Psoas muscle (tissue), 8 donors: ENCODE data around the gene SBF2. TPM values are rescaled to one million over a fixed set of nuclear protein-coding genes. Genes with fewer than 3 reads are reported as not detected.
"Not testable (repeated sequence)": the region's sequence is repeated elsewhere in the genome, so short reads cannot be mapped to it uniquely, and the experiment has no call there.

Experiments
- ATAC-seq, 4 donors: fragments of 200-7000 bp; cut with Tn5 transposase; one replicate each; pipeline ENCODE4 v1.9.1; 2020; ENCODE audit warnings: moderate library complexity in 3 of 4, mild to moderate bottlenecking in 2 of 4
- DNase-seq, 2 donors: peaks; one replicate each; pipeline ENCODE4 v3.0.0-alpha.2; 2020
- H3K27ac ChIP-seq: fragments of 200-600 bp; one replicate; pipeline ENCODE4 v1.8.0; 2022
- H3K27me3 ChIP-seq, 3 donors: fragments of 200-600 bp in 1 of 3; one replicate each; pipeline versions ENCODE4 v1.6.1 to v1.8.0; 2013 to 2022; ENCODE audit warnings: low read length in 2 of 3, mild to moderate bottlenecking in 2 of 3, moderate library complexity in 1 of 3; ENCODE audit not compliant: insufficient read depth in 3 of 3
- H3K36me3 ChIP-seq, 2 donors: fragments of 200-600 bp in 1 of 2; one replicate each; pipeline versions ENCODE4 v1.6.1 to v1.8.0; 2013 to 2022; ENCODE audit warnings: low read depth in 1 of 2, mild to moderate bottlenecking in 1 of 2, moderate library complexity in 1 of 2; ENCODE audit not compliant: insufficient read depth in 1 of 2
- H3K4me1 ChIP-seq: fragments of 200-600 bp; one replicate; pipeline ENCODE4 v1.8.0; 2022
- H3K4me3 ChIP-seq: fragments of 200-600 bp; one replicate; pipeline ENCODE4 v1.8.0; 2022; ENCODE audit warnings: mild to moderate bottlenecking
- H3K9me3 ChIP-seq: fragments of 200-600 bp; one replicate; pipeline ENCODE4 v1.8.0; 2022
- CTCF ChIP-seq: fragments of 200-600 bp; IDR thresholded peaks from one replicate; pipeline ENCODE4 v1.8.0; 2022; ENCODE audit warnings: antibody characterized with exemption
- WGBS, 3 donors: extraction: QIAGEN DNeasy Blood & Tissue Kit; methylation state at CpG; one replicate each; pipeline versions ENCODE4 v1.1.6 to v1.1.7; 2013; 5-methylcytosine and 5-hydroxymethylcytosine counted together
- intact Hi-C, 2 donors: fragments of 100-400 bp; cut with DNase I; formaldehyde crosslinking; loops; one replicate each; pipeline versions ENCODE4 v1.11.0 to v1.14.2; 2022
- polyA plus RNA-seq, 3 donors: library from polyadenylated mRNA; stranded (reverse); fragments of 200-250 nt; gene quantifications; one replicate each; pipeline ENCODE4 v1.2.3, GENCODE V29; 2013
- total RNA-seq, 4 donors: library from RNA; stranded (reverse); fragmentation: NEBNext Ultra II Directional in 2 of 4; extraction: Animal tissue kit (Norgen Biotek cat#: 25700) in 2 of 4; gene quantifications; one replicate each; pipeline versions ENCODE4 v1.2.1 to v1.2.4, GENCODE V29; 2021 to 2023
- donor health status: healthy with polysubstance abuse.
- donor health status: DM: no; HTN: no; CAD: no; lungs with moderate emphysema.
- donor health status: Bipolar disorder and iron deficiency.
- donor health status: healthy.
- donor health status: DM: yes; HTN: yes; CAD: no.
- donor health status: DM: no; HTN: no; CAD: no.
- donor health status: DM: no; HTN: no; CAD: no.
- donor health status: DM: yes; HTN: yes; CAD: no.

SBF2 gene
- total and polyA plus RNA-seq, 7 donors: 3.3 to 12.6 (median 10.6) TPM

- H3K36me3 ChIP-seq: no peaks in the 10 kb centered on the region
- no peaks in the 10 kb centered on the region for H3K9me3 ChIP-seq
- no peak for DNase-seq
- no peak for ATAC-seq
- H3K27ac ChIP-seq: no peak overlapping the region
- H3K4me3 ChIP-seq: no peak overlapping the region
- WGBS, 3 donors: 75 to 96% (median 89%) methylated on average over 2 of the region's 2 CpGs
- H3K4me1 ChIP-seq: no peaks in the 10 kb centered on the region
- intact Hi-C loops: no loop called here
- no peak for TF ChIP-seq CTCF
- H3K27me3 ChIP-seq: no peaks in the 10 kb centered on the region
Measured at GRCh38 chr11:10247011-10247410, 47.0 kb downstream of the SBF2 start.

- H3K4me1 ChIP-seq: no peaks in the 10 kb centered on the region
- no peak overlapping the region for H3K4me3 ChIP-seq
- H3K27ac ChIP-seq: no peak overlapping the region
- no peak for DNase-seq
- WGBS, 3 donors: 87 to 92% (median 91%) methylated on average over 2 of the region's 2 CpGs
- H3K9me3 ChIP-seq: no peaks in the 10 kb centered on the region
- no peaks in the 10 kb centered on the region for H3K27me3 ChIP-seq
- TF ChIP-seq CTCF: no peak
- no peaks in the 10 kb centered on the region for H3K36me3 ChIP-seq
- no peak for ATAC-seq
- intact Hi-C loops: no loop called here
Measured at GRCh38 chr11:10243896-10244575, 50.0 kb downstream of the SBF2 start.

DNA sequence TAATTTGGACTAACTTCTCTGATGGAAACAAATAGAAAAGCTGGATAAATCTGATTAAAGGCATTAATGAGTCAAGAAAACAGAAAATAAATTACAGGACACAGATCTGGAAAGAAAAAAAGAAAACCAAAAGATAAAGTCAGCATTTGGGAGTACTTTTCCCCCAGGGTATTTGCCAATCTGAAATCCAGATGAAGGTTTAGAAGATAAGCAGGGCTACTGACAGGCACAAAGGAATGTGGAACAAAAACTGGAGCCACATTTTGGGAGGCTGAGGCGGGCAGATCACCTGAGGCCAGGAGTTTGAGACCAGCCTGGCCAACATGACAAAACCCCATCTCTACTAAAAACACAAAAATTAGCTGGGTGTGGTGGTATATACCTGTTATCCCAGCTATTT is 57.2 kb downstream of the SBF2 start:
- Histone ChIP-seq H3K36me3 (no peaks in the 10 kb centered on the region), H3K27ac (no peak overlapping the region), H3K27me3 (no peaks in the 10 kb centered on the region), H3K4me3 (no peak overlapping the region), H3K9me3 (no peaks in the 10 kb centered on the region), H3K4me1 (no peaks in the 10 kb centered on the region)
- intact Hi-C loops: no loop called here
- DNase-seq (no peak), ATAC-seq (no peak)
- 94 to 100% (median 100%) methylated on average over 1 of the region's 1 CpG for WGBS, 3 donors
- no peak for TF ChIP-seq CTCF

DNA sequence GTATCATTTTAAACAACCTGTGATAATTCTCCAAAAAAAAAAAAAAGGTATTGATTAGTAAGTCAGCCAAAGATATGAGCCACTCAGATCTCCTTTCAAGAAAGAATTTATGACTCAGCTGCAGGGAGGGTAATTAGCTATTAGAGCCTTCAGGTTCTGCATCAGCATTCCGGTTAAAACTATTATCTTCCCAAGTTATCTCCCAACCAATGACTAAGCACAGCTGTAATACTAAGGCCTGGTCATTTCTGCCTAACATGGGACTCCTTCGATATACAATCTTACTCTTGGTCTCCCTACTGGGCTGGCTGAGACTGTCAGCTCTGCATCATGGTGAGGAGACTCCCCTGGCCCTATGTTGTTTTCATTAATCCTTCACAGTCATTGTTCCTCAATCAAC is 60.4 kb downstream of the SBF2 start:
- Histone ChIP-seq H3K4me3 (no peak overlapping the region), H3K9me3 (no peaks in the 10 kb centered on the region), H3K4me1 (no peaks in the 10 kb centered on the region), H3K27ac (no peak overlapping the region), H3K36me3 (no peaks in the 10 kb centered on the region), H3K27me3 (no peaks in the 10 kb centered on the region)
- intact Hi-C loops: no loop called here
- no peak for ATAC-seq
- WGBS, 3 donors: 86 to 100% (median 93%) methylated on average over 2 of the region's 2 CpGs
- DNase-seq: no peak
- TF ChIP-seq CTCF: no peak

DNA sequence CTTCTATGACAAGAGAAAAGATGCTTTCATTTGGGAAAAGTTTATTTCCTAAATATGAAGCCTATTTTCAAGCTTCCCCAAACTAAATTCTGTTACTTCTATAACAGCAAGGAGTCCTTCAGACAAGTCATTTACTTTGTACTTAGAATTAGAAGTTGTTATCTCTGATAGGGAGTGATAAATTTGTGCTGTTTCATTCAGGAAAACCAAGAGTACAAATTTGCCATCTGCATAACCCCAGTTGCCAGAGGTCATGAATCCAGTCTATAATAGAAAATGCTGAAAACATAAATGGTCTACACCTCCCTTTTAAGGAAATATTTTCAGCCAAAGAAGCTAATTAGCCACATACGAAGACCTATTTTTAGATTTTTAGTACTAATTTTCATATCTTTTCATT is 61.3 kb downstream of the SBF2 start:
- intact Hi-C loops: no loop called here
- Histone ChIP-seq H3K27ac (no peak overlapping the region), H3K4me1 (no peaks in the 10 kb centered on the region), H3K27me3 (no peaks in the 10 kb centered on the region), H3K36me3 (no peaks in the 10 kb centered on the region), H3K4me3 (no peak overlapping the region), H3K9me3 (no peaks in the 10 kb centered on the region)
- 95 to 100% (median 98%) methylated on average over 1 of the region's 1 CpG for WGBS, 3 donors
- DNase-seq (no peak), ATAC-seq (no peak)
- no peak for TF ChIP-seq CTCF

GRCh38 chr11:10231803-10232202 is 62.2 kb downstream of the SBF2 start:
- ATAC-seq, H3K36me3 ChIP-seq, H3K4me1 ChIP-seq, DNase-seq, intact Hi-C loops, H3K4me3 ChIP-seq, H3K27me3 ChIP-seq, H3K9me3 ChIP-seq, H3K27ac ChIP-seq: not testable (repeated sequence)
- 95 to 98% (median 97%) methylated on average over 8 to 13 of the region's 13 CpGs for WGBS, 3 donors
